GM10266 (cell line): ENCODE measurements around the gene SYDE2.
A peak's percentile ranks its signal among the peaks of the same experiment; 100 is the strongest.

Experiments used
- DNase-seq: peaks from one replicate; pipeline ENCODE4 v3.0.0; 2012; ENCODE audit errors: extremely low spot score
- CTCF ChIP-seq: IDR thresholded peaks from 2 replicates; pipeline ENCODE4 v1.5.1; 2012; ENCODE audit warnings: mild to moderate bottlenecking, low read depth; ENCODE audit not compliant: control insufficient read depth, insufficient read depth; ENCODE audit errors: missing control alignments

SYDE2 gene

GRCh38 chr1:85214654-85215053 lies 13.8 kb upstream of the SYDE2 start:
- no peak for TF ChIP-seq CTCF
- no peak for DNase-seq

GRCh38 chr1:85208488-85208887 lies 7.7 kb upstream of the SYDE2 start:
- TF ChIP-seq CTCF = no peak
- no peak for DNase-seq

- DNase-seq = no peak
Observed at GRCh38 chr1:85203573-85204171, 2.9 kb upstream of the SYDE2 start.

GRCh38 chr1:85202864-85203255 lies 2.0 kb upstream of the SYDE2 start:
- no peak for DNase-seq
- TF ChIP-seq CTCF = no peak

More at GRCh38 chr1:85203573-85204171, 2.9 kb upstream of the SYDE2 start:
- TF ChIP-seq CTCF = no peak

- DNase-seq = no peak
- no peak for TF ChIP-seq CTCF
Observed at GRCh38 chr1:85202092-85202863, 1.5 kb upstream of the SYDE2 start.

GRCh38 chr1:85201340-85202091 lies 700 bp upstream of the SYDE2 start:
- DNase-seq = peak; percentile 65
- no peak for TF ChIP-seq CTCF
